Omental fat pad (tissue), 4 donors: Measurements from ENCODE around the gene TNIK. TPM values are rescaled to one million over a fixed set of nuclear protein-coding genes. Genes with fewer than 3 reads are reported as not detected.

Experiments
- ATAC-seq: fragments of 150-250 bp; one replicate; pipeline ENCODE4 v1.9.1; 2016; ENCODE audit warnings: mild to moderate bottlenecking, moderate library complexity; ENCODE audit not compliant: low FRiP score
- DNase-seq: peaks from one replicate; pipeline ENCODE4 v3.0.0-alpha.2; 2019; ENCODE audit warnings: low spot score
- CTCF ChIP-seq, 3 donors: fragments of 450-650 bp; IDR thresholded peaks; one replicate each; pipeline ENCODE4 v1.5.1; 2016 to 2017; ENCODE audit warnings: antibody characterized with exemption in 3 of 3, mild to moderate bottlenecking in 3 of 3, moderate library complexity in 2 of 3
- total RNA-seq, 4 donors: library from RNA; depleted of rRNA; stranded (reverse); fragments of >200 nt; gene quantifications; one replicate each; pipeline ENCODE4 v1.1.0, GENCODE V29; 2016

TNIK gene
- total RNA-seq, 4 donors from 2014 or later: 3.9 to 12.8 (median 6.5) TPM

GRCh38 chr3:171150945-171151344, 309.3 kb downstream of the TNIK start:
- TF ChIP-seq CTCF (IDR thresholded peaks at IDR 0.05): no peak
- DNase-seq: no peak
- ATAC-seq: no peak

- no peak for TF ChIP-seq CTCF (IDR thresholded peaks at IDR 0.05)
- ATAC-seq (no peak), DNase-seq (no peak)
Observed at GRCh38 chr3:171149526-171150116, 310.6 kb downstream of the TNIK start.

GRCh38 chr3:171145798-171146197, 314.4 kb downstream of the TNIK start:
- no peak for TF ChIP-seq CTCF (IDR thresholded peaks at IDR 0.05)
- DNase-seq (no peak), ATAC-seq (no peak)

- no peak for TF ChIP-seq CTCF (IDR thresholded peaks at IDR 0.05)
- ATAC-seq (no peak), DNase-seq (no peak)
Observed at GRCh38 chr3:171142985-171143384, 317.2 kb downstream of the TNIK start.

- ATAC-seq (no peak), DNase-seq (no peak)
- no peak for TF ChIP-seq CTCF (IDR thresholded peaks at IDR 0.05)
Observed at GRCh38 chr3:171140246-171140645, 320.0 kb downstream of the TNIK start.

- no peak for TF ChIP-seq CTCF (IDR thresholded peaks at IDR 0.05)
- DNase-seq: no peak
- ATAC-seq: no peak
Observed at GRCh38 chr3:171138027-171138426, 322.2 kb downstream of the TNIK start.

GRCh38 chr3:171135549-171135948, 324.7 kb downstream of the TNIK start:
- no peak for TF ChIP-seq CTCF (IDR thresholded peaks at IDR 0.05)
- DNase-seq (no peak), ATAC-seq (no peak)
